ENCODE data around the gene WWC2.

GRCh38 chr4:183327827-183328226, 228.8 kb downstream of the WWC2 start:
- TF ChIP-seq, protein P1, sequence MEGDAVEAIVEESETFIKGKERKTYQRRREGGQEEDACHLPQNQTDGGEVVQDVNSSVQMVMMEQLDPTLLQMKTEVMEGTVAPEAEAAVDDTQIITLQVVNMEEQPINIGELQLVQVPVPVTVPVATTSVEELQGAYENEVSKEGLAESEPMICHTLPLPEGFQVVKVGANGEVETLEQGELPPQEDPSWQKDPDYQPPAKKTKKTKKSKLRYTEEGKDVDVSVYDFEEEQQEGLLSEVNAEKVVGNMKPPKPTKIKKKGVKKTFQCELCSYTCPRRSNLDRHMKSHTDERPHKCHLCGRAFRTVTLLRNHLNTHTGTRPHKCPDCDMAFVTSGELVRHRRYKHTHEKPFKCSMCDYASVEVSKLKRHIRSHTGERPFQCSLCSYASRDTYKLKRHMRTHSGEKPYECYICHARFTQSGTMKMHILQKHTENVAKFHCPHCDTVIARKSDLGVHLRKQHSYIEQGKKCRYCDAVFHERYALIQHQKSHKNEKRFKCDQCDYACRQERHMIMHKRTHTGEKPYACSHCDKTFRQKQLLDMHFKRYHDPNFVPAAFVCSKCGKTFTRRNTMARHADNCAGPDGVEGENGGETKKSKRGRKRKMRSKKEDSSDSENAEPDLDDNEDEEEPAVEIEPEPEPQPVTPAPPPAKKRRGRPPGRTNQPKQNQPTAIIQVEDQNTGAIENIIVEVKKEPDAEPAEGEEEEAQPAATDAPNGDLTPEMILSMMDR (IDR thresholded peaks at IDR 0.05; ENCODE audit: insufficient read depth, low read length), result no peak
- TF ChIP-seq POLR2AphosphoS5 (IDR thresholded peaks at IDR 0.05; ENCODE audit: low read depth), result no peak
- no peak for TF ChIP-seq GABPA (IDR thresholded peaks at IDR 0.05; ENCODE audit: low read depth)
- TF ChIP-seq SPI1 (IDR thresholded peaks at IDR 0.05; ENCODE audit: borderline replicate concordance, low read depth), result no peak
- no peak for TF ChIP-seq REST (IDR thresholded peaks at IDR 0.05; ENCODE audit: insufficient replicate concordance, low read depth)

Data from HL-60 (cell line).